HG03439 (cell line): Measurements from ENCODE around the gene AATK.

Source experiments
- ATAC-seq: cut with Tn5 transposase; IDR thresholded peaks from one replicate; pipeline ENCODE4 v1.9.1; 2021; ENCODE audit warnings: mild to moderate bottlenecking, moderate library complexity; ENCODE audit not compliant: unreplicated experiment

Gene AATK

GRCh38 chr17:81073967-81074839, 91.8 kb downstream of the AATK start:
- no peak for ATAC-seq

GRCh38 chr17:81071761-81072741, 94.0 kb downstream of the AATK start:
- ATAC-seq: no peak

- ATAC-seq: no peak
Observed at GRCh38 chr17:81070541-81071246, 95.3 kb downstream of the AATK start.

GRCh38 chr17:81069135-81069645, 96.8 kb downstream of the AATK start:
- no peak for ATAC-seq

- no peak for ATAC-seq
Observed at GRCh38 chr17:81068411-81069134, 97.4 kb downstream of the AATK start.

- no peak for ATAC-seq
Observed at GRCh38 chr17:81067391-81067811, 98.6 kb downstream of the AATK start.
